HG03342 (cell line): ENCODE results near the gene ISM2.
A peak's percentile ranks its signal among the peaks of the same experiment; 100 is the strongest.

Experiments
- ATAC-seq: cut with Tn5 transposase; IDR thresholded peaks from one replicate; pipeline ENCODE4 v1.9.1; 2021; ENCODE audit warnings: mild to moderate bottlenecking, moderate library complexity; ENCODE audit not compliant: unreplicated experiment

ISM2 gene

DNA sequence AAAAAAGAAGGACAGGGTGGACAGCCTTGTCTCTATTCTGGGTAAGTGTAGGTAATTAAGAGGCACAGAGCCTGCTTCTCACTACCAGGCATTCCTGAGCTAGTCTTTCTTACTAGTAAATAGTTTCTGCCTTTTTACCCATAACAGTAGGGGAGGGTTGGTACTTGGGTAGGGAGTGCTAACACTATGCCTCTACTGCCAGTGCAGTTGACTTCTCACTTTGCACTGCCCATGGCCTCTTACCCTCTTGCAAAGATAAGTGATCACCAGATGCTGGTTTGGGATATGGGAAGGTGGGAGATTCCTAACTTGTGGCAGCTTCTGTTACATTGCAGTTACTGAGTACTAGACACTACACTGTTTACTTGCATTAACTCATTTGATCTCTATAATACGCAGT is 29.1 kb downstream of the ISM2 start:
- no peak for ATAC-seq

DNA sequence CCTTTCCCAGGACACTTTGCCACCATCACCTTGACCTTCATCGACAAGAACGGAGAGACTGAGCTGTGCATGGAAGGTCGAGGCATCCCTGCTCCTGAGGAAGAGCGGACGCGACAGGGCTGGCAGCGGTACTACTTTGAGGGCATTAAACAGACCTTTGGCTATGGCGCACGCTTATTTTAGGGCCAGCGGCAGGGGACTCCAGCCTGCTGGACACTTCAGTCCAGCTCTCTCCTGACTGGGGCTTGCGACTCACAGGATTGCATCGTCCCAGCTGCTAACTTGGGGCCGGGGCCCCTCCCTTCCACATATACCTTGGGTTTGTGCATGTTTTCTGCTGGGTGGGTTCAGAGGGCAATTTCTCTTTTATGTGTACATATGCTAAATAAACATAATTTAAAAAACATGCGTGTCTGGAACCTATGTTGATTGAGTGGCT is 29.5 kb downstream of the ISM2 start:
- ATAC-seq: no peak

DNA sequence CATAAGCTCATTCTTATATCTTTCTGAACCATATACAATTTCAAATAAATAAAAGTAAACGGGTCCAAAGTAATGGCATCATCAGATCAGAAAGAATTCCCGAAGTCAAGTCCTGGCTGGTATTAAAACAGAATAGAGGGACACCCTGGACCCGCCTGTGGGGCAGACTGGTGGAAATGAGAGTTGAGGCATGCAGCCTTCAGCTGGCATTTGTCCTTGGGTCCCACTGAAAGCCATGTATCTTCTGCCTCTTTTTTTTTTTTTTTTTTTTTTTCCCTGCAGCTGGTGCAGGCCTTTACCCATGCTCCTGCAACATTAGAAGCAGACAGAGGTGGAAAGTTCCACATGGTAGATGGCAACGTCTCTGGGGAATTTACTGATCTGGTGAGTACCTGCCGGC is 30.8 kb downstream of the ISM2 start:
- no peak for ATAC-seq

DNA sequence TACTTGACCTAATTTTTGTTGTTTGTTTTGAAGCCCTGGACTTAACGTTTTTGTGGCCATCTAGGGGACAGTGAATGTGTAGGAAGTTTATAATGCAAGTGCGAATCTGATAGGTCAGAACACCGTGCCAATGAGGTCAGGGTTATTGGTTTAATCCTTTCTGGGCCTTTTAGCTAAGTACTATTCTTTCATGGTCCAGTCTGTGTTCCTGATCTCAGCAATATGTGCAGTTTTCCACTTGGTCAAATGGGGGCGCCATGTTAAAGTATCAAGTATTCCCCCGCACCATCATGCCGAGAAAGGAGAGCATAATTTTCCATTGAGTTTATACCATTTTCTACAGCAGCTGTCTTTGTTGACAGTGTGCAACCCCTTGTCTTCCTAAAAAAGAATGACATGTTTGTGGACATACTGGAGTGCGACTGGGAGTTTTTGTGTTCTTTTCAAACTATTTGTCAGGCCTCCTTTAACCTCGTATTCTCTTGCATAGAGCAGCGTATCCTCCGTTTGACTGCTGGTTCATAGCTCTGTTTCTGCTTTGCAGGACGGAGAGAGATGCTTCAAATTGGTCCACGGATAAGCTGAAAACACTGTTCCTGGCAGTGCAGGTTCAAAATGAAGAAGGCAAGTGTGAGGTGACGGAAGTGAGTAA is 39.4 kb downstream of the ISM2 start:
- ATAC-seq: no peak

DNA sequence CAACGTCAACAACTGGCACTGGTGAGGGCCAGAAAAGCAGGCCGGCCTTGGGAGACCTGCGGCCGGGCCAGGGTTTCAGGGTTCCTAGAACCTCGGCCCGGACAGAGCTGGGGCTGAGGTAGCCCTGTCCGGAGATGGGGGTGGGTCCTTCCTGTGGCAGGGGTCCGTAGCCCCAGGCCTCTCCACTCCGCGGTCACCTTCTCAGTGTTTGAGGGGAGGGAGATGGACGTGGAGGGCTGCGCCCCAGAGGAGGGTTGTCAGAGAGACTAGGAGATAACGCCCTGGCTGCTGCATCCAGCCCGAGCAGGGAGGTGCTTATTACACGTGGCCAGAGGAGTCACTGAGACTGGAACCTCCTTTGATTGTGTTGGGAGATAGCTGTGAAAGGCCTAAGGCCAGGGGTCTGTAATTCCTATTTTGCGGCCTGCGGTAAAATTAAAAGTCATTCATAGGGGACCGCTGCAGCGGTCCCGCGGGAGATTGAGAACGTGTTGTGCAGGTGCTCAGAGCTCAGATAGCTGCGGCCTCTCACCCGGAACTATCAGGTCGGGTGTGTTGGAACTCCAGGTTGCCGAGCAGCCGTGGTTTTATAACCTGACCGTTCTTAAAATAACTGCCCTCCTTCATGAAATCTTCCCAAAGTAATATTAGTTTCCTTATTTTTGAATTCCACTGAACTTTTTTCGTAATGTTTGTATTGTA is 40.2 kb downstream of the ISM2 start:
- peak; percentile 16 for ATAC-seq

DNA sequence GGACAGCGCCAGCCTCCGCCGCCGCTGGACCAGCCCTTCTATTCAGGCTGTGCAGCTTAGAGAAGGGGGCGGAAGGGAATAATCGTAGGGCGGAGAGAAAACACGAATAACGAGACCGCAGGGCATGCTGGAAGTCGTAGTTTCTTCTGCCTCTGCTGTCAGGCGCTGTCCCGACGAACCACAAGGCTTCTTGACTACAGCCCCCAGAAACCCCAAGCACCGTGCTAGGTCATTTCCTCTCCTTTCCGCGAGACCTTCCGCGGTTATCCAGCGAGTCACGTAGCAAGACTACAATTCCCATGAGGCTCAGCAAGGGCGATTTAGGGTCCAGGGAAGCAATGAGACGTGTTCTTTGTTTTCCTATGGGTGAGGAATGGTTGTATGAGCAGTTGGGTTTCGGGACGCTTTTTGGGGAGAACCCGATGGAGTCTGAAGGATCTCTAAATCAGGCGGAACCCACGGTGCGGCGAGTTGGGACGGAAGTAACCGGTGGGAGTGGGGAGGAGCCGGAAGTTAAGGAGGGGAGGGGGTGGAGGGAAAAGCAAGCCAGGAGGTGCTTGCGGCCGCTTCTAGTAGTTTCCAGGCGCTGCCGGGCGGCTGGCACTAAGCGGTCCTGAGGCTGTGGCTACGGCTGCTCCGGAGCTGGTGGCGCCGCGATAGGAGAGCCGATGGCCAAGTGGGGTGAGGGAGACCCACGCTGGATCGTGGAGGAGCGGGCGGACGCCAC is 40.9 kb downstream of the ISM2 start, which contains the start of the genes AHSA1 and VIPAS39:
Gene AHSA1, plus strand, starts transcription at position 572 of the 727 bp plus-strand sequence. Its CDS starts 97 bp downstream, at position 669.
Gene VIPAS39, minus strand, starts transcription at position 80 of the 727 bp plus-strand sequence. CDS start 3,499 bp downstream, outside the sequence.
- peak; percentile 91 for ATAC-seq

DNA sequence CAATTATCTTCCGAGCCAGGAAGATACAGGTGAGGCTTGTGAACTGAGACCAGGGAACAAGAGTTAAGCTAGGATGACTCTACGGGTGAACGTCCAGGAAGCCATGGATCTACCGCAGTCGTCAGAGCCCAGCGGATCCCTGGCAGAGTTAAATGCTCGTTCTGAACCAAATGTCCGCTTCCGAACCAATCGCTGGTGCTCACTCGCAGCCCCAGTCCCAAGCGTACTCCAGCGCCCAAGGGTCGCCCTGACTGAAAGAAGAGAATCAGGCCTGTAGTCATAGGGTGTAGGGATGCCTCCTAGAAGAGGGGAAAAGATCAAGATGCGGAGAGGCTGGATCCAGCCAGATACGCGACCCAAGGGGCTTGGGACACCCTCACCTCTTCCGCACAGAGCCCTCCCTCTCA is 41.5 kb downstream of the ISM2 start:
- peak; percentile 19 for ATAC-seq

DNA sequence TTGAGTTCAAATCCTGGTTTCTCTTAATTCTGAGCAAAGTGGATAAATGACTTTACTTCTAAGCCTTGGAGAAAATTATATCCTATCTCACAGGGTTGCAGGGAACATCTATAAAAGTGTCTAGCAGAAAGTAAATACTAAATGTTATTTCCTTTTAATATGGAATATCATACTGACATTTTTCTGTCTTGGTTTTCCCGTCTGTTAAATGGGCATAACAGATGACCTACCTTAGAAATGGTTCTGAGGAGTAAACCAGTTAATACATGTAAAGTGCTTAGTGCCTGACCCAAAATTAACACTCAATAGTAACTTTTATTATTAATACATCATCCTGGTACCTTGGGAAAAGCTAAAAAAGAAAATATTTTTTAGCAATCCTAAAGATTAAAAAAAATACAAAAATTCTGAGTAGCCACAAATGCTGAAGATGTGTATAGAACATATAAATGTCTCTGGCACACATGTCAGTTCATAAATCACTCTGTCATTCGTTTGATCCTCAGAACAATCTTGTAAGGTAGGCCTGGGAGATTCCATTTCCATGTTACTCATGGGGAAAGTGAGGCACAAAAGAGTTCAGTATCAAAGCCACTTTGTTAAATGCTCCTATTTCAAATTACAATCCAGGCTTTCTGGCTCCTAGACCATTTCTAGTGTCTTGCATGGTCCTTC is 42.5 kb downstream of the ISM2 start:
- no peak for ATAC-seq

DNA sequence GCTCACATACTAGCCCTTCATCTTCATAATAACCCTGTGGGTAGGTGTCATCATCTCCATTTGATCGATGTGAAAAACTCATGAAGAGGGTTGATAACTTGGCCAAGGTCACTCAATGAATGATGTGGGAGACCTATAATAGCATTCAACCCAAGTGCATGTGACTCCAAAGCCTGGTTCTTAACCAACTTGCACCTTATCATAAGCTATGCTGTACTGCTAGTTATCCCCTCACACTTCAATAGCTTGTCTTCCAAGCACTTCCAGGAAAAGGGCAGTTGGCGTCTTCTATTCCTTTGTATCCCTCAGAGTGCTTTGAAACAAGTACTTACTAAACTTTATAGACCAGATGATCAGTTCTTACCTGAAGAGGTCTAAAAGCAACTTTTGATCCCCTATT is 56.4 kb downstream of the ISM2 start:
- ATAC-seq: no peak

DNA sequence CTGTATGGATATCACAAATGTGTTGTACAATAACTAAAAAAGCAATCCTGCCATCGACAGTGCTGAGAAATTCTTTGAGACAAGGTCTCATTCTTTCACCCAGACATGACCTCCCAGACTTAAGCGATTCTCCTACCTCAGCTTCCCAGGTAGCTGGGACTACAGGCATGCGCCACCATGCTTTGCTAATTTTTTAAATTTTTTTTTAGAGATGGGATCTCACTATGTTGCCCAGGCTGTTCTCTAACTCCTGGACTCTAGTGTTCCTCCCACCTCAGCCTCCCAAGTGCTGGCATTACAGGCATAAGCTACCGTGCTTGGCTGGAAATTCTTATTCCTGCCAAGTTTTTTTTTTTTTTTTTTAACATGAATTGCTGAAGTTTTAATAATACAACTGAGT is 58.8 kb downstream of the ISM2 start:
- no peak for ATAC-seq

DNA sequence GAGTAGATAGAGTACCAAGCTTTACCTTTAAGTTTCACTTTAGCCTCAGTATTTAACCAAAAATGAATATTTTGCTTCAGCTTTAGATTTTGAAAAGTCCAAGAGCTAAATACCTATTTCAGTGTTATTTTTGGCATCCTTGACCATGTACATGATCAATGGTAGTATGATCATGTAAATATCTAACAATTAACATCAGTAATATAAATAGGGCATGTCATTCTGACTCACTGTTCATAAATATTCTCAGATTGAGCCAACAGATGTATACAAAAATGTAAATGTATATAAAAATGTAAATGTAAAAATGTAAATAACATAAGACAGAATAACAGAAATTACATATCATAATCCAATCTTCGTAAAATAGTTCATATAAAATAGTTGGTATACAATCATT is 60.0 kb downstream of the ISM2 start:
- no peak for ATAC-seq

DNA sequence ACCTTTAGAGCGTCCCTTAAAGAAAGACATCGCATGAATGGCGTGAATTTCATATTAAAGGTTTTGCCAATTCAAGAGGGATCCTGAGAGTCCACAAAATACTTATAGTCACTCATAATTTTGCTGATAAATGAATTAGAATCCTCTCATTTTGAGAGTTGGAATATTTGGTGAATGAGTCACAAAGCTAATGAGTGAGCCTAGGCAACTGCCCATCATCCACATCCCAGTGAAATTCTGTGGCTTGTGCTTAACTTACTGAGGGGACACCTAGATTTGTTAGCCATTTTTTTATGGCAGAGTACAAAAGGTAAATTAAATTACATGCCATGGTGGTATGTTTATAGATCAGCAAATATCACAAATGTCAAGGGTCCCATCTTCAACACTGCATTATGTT is 62.6 kb downstream of the ISM2 start:
- ATAC-seq: no peak

DNA sequence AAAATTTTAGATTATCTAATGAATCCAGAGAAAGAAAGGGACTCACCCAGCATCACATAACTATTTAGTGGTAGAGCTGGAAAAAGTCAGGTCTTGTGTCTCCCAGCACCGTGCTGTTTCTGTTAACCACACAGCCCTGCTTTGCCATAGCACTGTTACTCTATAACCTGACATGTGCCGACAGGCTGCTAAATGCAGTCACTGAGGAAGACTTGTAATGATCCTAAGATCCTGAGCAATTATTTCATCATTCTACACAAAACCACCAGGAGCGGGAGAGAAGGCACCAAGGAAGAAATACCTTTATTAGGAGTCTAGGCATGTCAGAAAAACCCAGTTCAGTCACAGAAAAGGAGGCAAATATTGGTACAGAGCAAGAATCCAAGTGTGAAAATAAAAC is 72.2 kb downstream of the ISM2 start:
- no peak for ATAC-seq

DNA sequence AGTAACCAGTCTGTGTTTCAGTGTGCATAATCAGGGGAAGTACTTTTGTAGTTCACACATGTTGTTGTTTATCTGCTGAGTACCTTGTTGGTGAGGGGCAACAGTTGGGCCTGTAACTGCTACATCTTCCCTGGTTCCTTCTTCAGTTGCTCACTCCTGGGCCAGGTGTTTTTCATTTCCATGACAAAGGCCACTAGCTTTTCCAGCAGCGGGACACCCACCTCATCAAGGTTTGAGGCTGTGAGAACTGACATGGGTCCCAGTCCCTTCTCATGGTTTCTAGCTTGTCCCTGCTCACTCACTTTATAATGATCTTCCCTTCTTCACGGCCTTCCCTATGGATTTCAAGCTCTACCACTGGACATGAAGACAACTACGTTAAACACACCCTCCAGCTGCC is 73.8 kb downstream of the ISM2 start:
- no peak for ATAC-seq
